ENCODE results near the gene POLR2L. TPM values are rescaled to one million over a fixed set of nuclear protein-coding genes. Genes with fewer than 3 reads are reported as not detected.
A peak's percentile ranks its signal among the peaks of the same experiment; 100 is the strongest.

POLR2L gene
- total RNA-seq, 6 experiments from 2014 or later: 439 to 504 (median 478) TPM

DNA sequence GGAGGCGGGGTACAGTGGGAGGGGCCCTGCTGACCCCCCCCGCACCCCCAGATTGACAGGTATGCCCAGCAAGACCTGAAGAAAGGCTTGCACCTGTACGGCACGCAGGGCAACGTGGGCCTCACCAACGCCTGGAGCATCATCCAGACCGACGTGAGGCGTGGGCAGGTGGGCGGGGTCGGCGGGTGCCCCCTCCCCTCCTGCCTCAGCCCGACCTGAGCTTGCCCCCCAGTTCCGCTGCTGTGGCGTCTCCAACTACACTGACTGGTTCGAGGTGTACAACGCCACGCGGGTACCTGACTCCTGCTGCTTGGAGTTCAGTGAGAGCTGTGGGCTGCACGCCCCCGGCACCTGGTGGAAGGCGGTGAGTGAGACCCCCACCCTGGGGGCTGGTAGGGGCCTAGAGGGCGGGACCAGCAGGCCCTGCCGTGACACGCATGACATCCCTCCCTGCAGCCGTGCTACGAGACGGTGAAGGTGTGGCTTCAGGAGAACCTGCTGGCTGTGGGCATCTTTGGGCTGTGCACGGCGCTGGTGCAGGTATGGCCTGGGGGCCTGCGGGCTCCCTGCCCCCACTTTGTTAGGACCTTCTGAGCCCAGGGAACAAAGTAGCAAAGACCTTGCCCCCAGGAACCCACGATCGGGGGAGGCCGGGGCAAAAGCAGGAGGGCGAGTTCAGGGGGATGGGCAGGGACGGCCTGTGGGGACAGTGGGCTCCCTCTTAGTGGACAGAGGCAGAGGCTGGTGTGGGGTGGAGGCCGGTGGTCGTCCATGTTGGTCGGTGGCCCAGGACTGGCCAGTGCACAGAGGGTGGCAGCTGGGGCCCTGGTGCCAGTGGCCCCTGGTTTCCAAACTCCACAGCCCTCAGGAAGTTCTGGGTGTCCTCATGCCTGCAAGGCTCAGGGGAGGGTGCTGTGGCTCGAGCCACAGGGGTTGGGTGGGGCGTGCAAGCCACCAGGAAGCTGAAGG is 23.4 kb upstream of the POLR2L start:
- no peak overlapping the region for H3K27ac Mint-ChIP-seq
- peak overlapping the region; percentile 39; the same call in 1 of the 2 replicates for H3K4me3 Mint-ChIP-seq
- H3K36me3 Mint-ChIP-seq (ENCODE audit: low read depth): no peaks in the 10 kb centered on the region
- no peaks in the 10 kb centered on the region for H3K4me1 Mint-ChIP-seq (ENCODE audit: low read depth)
- H3K9me3 Mint-ChIP-seq: no peaks in the 10 kb centered on the region
- H3K27me3 Mint-ChIP-seq (ENCODE audit: insufficient read depth): peaks cover 26% of the 10 kb centered on the region
- DNase-seq: no peak
- no peak for TF ChIP-seq CTCF (IDR thresholded peaks at IDR 0.05)

DNA sequence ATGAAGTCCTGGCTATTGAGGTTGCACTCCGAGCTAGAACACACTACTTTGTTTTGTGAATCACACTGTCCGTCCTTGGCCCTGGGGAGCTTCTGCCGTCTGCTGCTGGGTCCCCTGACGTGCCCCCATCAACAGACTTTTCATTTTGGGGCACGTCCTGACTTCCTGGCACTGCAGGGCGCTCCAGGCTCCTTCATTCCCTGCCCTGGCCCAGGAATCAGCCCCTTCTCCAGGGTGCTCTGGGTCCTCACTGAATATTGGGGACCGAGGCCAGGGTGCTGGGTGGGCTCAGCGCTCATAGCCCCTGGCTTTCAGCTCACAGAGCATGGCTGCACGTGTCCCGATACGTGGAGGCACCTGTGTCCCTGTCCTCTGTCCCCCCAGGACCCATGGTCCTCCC is 22.6 kb upstream of the POLR2L start:
- Mint-ChIP-seq H3K4me1 (ENCODE audit: low read depth) (no peaks in the 10 kb centered on the region; the same call in 1 of the 2 replicates), H3K36me3 (ENCODE audit: low read depth) (no peaks in the 10 kb centered on the region), H3K9me3 (no peaks in the 10 kb centered on the region), H3K27me3 (ENCODE audit: insufficient read depth) (peaks cover 23% of the 10 kb centered on the region), H3K27ac (no peak overlapping the region), H3K4me3 (no peak overlapping the region)
- DNase-seq: no peak
- TF ChIP-seq CTCF (IDR thresholded peaks at IDR 0.05): no peak

DNA sequence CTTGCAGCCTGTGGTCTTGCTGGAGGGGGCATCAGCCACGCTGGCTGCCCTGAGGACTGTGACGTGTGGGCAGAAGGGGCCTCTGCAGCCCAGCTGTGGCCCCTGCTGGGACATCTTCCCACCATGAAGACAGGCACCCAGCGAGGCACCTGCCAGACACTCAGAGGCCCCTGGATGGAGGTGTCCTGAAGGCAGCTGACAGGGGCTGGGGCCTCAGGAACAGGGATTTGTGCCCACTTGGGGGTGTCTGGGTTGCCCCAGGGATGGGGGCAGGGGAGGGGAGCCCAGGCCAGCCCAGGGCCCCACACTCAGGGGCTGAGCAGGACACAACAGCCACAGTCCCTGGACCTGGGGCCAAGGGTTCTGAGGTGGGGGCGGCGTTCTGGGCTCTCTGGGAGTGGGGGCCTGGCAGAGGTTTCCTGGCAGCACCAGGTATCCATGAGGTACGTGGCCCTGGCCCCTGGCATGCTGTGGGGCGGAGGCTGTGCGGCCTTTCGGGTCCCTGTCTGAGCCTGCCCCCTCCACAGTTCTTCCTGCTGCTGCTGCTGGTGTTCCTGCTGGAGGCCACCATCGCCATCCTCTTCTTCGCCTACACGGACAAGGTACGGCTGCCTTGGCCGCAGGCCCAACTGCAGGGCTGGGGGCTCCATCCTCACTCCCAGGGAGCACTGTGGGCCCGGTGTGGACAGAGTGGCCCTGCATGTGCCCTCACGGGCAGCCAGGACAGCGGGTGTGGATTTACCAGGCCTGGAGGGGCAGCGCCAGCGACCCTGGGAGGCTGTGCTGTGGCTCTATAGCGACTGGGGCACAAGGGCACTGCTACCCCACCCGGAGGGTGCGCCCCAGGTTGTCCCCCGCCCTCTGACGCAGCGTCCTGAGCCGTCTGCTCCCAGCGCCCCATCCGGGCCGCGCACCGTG is 21.8 kb upstream of the POLR2L start:
- Mint-ChIP-seq H3K27ac (no peak overlapping the region), H3K36me3 (ENCODE audit: low read depth) (no peaks in the 10 kb centered on the region)

DNA sequence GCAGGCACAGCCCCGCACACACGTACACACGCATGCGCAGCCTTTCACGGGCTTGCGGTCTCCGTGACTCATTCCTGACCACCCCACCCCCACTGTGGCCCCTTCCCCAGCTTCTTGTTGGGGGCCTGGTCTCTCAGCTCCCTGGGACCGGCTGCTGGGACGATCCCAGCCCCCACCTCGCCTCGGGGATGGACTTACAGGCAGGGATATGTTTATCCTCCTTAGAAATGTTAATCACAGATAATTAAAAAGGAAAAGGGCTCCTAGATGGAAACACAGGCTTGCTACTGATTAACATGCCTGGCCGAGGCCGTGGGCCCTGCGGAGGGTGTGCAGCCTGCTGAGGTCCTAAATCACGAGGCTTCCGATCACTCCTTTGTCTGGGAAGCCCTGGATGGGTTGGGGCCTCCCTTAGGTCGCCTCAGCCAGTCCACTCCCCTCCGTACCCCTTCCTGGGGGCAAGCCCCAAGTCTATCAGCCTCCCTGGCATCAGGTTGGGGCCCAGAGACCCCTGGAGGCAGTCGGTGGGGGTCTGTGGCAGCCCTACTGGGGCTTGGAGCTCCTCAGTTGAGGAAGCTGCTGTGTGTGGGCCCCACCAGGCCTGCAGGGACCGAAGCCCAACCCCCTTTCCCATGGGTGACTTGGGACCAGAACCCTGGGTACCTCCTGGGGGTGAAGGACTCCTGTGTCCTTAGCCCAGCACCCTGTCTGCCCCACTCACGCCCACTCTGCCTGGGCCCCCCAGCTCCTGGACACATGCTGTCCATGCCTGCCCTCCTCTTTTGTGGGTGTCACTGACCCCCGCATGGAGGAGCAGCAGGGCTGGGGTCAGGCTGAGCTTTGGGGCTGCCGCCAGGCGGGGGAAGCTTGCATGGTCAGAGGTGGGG is 20.9 kb upstream of the POLR2L start:
- DNase-seq: no peak
- H3K9me3 Mint-ChIP-seq: no peaks in the 10 kb centered on the region
- H3K36me3 Mint-ChIP-seq (ENCODE audit: low read depth): no peaks in the 10 kb centered on the region
- H3K4me1 Mint-ChIP-seq (ENCODE audit: low read depth): peaks cover 6% of the 10 kb centered on the region; the same call in 1 of the 2 replicates
- H3K4me3 Mint-ChIP-seq: no peak overlapping the region
- H3K27me3 Mint-ChIP-seq (ENCODE audit: insufficient read depth): peaks cover 17% of the 10 kb centered on the region
- no peak overlapping the region; the same call in 1 of the 2 replicates for H3K27ac Mint-ChIP-seq
- no peak for TF ChIP-seq CTCF (IDR thresholded peaks at IDR 0.05)

More for the DNA sequence above, 21.8 kb upstream of the POLR2L start:
- no peak for DNase-seq
- Mint-ChIP-seq H3K4me1 (ENCODE audit: low read depth) (peaks cover 6% of the 10 kb centered on the region; the same call in 1 of the 2 replicates), H3K9me3 (no peaks in the 10 kb centered on the region), H3K4me3 (no peak overlapping the region), H3K27me3 (ENCODE audit: insufficient read depth) (peaks cover 21% of the 10 kb centered on the region)
- no peak for TF ChIP-seq CTCF (IDR thresholded peaks at IDR 0.05)

GRCh38 chr11:862696-863022 is 20.3 kb upstream of the POLR2L start:
- peaks cover 6% of the 10 kb centered on the region; the same call in 1 of the 2 replicates for H3K4me1 Mint-ChIP-seq (ENCODE audit: low read depth)
- TF ChIP-seq CTCF (IDR thresholded peaks at IDR 0.05): no peak

More at GRCh38 chr11:862696-863022, 20.3 kb upstream of the POLR2L start:
- H3K9me3 Mint-ChIP-seq: no peaks in the 10 kb centered on the region
- no peak for DNase-seq
- peaks cover 14% of the 10 kb centered on the region for H3K27me3 Mint-ChIP-seq (ENCODE audit: insufficient read depth)
- no peak overlapping the region for H3K27ac Mint-ChIP-seq
- no peak overlapping the region for H3K4me3 Mint-ChIP-seq
- H3K36me3 Mint-ChIP-seq (ENCODE audit: low read depth): no peaks in the 10 kb centered on the region

Data from HFFc6 (cell line).